Non-pigmented ciliary epithelial cell (primary cell): ENCODE data around the gene GPRC5B.

Source experiments
- DNase-seq: peaks from one replicate; pipeline ENCODE4 v3.0.0-alpha.2; 2010; ENCODE audit warnings: low read depth

Gene GPRC5B

GRCh38 chr16:19871721-19872120 lies 12.9 kb downstream of the GPRC5B start:
- no peak for DNase-seq

- DNase-seq, result no peak
Observed at GRCh38 chr16:19868421-19868820, 16.2 kb downstream of the GPRC5B start.

- DNase-seq, result no peak
Observed at GRCh38 chr16:19864566-19864965, 20.1 kb downstream of the GPRC5B start.

DNA sequence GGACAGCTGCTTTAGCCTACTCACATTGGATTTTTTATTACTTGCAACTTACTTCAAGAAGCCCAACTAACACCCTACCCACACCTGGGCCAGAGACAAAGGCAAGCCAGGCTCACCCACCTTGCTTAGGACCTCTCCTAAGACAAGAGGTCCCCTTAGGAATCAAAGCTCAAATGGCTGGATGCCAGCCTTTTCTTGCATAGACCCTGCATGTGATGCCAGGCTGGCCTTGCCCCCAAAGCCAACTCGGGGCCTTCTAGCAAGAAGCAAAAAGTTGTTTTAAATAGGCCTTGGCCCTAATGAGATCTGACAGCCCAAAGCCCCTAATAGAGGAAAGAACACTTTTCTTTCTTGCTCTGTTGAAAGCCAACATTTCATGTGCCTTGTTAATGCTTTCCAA lies 20.7 kb downstream of the GPRC5B start:
- DNase-seq, result no peak

DNA sequence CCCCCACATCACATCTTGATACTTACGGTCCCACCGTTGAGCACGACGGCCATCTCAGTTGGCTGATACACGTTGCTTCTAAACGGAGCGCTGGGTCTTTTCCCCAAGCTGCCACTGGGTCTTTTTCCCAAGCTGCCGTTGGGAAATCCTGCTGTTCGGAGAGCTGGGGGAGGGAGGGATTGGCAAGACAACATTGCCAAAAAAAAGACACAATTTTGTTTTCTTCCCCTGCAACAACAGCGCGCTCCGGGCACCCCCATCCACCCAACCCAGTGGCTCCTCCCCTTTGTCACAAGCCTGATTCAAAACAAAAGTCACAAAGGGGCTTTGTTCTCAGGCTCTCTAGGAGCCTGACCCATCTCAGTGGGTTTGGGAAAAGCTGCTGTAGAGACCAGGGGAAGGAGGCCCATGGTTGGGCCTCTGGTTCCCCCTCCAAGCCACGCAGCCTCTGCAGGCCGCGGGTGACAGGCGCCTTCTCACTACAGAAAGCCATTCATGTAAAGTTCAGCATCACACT lies 22.8 kb downstream of the GPRC5B start:
- DNase-seq, result no peak

DNA sequence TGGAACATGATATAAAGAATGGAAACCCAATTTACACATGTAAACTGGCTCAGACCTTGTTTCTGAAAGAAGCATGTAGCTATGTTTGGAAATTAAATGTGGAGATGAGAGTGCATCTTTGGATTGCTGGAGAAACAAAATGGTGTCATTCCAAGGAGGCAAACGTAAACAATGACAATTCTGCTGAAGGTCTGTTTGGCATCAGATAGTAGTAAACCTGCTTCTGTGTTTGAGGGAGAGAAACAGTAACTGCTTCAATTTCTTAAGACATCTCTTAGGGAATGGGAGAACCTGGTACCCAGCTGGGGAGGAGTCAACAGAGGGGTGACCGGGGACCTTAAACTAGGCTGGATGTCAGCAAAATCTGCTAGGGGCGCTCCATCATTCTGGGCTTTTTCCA lies 23.5 kb downstream of the GPRC5B start:
- no peak for DNase-seq

GRCh38 chr16:19860166-19861041 lies 24.2 kb downstream of the GPRC5B start:
- DNase-seq, result no peak

GRCh38 chr16:19859603-19860002 lies 25.0 kb downstream of the GPRC5B start:
- DNase-seq, result no peak

DNA sequence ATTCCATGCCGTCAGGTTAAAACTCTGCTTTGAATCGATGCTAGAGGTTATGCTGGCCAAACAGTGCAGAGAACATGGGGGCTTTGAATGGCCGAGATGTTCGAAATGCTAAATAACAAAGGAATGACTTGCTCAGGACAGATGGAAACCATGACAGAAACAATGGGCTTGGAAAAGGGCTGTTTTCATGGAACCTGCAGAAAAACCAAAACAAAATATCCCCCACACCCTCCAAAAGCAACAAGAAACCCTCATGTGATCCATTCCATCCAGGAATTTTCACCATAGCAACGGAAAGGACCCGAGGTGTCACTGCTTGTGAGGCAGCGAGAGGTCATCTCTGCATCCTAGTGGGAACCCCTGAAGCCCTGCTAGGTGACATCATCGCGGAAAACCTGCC lies 25.5 kb downstream of the GPRC5B start:
- no peak for DNase-seq

DNA sequence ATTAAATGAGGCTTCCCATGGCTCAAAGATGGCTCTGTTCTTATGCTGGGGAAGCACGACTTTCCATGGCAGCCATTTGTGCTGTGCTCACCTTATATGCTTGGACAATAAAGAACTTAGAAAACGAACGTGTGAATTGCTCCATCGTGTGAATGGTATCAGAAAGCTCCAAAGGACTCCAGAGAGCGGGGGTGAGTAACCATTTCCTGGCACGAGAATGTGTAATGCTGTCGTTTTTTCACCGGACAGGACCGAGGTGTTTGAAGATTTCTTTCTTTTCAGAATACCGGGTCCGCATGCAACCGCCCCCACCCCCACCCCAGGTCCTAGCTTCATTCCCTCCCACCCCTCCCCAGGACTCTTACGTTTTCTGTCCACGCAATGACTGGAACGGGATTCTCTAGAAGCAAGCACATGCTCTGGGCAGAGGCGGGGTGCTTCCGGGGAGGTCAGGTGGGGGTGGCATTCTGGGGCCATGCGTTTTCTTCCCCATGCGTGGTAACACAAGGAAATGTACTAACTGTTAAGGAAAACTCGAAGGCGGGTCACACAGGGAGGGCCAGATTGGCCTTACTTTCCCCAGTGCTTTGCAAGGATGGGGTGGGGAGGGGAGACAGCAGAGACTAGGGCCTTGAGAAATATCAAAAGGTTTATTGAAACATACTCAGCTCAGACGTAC lies 26.2 kb downstream of the GPRC5B start:
- DNase-seq, result no peak

GRCh38 chr16:19857593-19858339 lies 26.9 kb downstream of the GPRC5B start:
- DNase-seq, result no peak

DNA sequence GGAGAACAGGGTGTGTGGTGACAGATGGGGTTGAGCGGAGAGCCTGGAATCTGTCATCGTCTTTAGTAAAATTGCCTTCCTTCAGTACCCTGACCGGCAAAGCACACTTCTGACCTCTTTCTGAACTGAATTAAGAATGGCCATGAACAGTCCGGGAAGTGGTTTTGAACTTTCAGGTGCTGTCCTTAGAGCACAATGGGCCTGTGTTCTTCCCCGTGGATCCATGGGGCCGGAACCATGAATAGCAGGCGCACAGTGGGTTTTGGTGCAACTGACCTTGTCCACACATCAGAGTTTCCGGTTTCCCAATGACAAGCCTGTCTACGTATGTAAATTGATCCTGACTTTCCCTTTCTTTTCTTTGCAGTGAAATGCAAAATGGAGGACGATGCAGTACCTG lies 28.5 kb downstream of the GPRC5B start:
- DNase-seq, result no peak

DNA sequence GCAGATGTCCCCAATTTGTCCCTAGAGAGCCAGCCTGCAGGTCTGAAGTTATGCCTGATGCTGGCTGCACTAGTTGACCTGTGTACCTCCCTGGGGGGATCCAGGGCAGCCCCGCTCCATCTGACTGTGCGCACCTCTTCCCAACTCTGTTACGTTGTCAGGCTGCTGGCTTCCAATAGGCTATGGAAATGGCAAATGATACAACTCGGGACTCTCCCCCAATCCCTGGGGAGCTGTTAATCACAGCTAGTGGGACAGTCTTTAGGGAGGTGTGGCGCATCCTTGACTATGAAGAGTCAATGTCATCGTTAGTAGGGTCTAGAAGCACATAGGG lies 30.1 kb downstream of the GPRC5B start:
- no peak for DNase-seq

DNA sequence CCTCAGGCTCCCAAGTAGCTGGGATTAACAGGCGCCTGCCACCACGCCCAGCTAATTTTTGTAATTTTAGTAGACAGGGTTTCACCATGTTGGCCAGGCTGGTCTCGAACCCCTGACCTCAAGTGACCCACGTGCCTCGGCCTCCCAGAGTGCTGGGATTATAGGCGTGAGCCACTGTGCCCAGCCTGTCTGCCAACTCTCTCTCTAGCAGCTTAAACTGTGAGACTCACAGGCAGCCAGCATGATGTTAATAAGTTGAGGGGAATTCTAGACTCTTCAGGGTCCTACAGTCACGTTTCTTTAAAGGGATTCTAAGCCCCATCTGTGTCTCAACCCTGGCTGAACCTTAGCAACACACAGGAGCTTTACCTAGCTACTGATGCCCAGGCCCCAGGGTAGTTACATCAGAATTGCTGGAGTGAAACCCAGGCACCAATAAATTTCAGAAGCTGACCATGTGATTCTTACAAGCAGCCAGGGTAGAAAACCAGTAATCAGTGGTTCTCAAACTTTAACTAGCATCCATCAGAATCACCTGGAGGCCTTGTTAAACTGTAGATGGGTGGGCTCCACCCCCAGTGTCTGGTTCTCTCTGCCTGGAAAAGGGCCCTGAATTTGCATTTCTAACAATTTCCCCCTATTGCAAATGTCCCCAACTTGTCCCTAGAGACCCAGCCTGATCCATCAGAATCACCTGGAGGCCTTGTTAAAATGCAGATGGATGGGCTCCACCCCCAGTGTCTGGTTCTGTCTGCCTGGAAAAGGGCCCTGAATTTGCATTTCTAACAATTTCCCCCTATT lies 30.7 kb downstream of the GPRC5B start:
- no peak for DNase-seq

GRCh38 chr16:19853132-19853741 lies 31.4 kb downstream of the GPRC5B start:
- no peak for DNase-seq

- no peak for DNase-seq
Observed at GRCh38 chr16:19851476-19851875, 33.2 kb downstream of the GPRC5B start.

GRCh38 chr16:19850131-19850817 lies 34.4 kb downstream of the GPRC5B start:
- DNase-seq, result no peak

DNA sequence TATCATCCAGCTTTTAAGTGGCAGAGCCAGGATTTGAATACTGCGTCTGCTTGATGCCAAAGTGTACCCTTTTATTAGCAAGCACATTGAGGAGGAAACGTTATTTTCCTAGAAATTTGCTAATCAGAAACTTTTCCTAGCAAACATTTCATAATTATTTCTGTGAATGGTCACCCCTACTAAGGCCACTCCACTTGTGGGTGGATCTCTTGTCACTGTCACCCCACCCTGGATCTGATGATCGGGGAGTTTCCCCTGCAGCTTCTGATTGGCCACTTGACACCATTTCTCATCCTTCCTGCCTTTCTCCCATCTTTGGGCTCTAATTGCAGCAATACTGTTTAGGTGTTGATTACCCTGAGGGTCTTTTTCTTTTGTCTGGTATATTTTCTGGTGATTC lies 35.9 kb downstream of the GPRC5B start:
- DNase-seq, result no peak

GRCh38 chr16:19846436-19846835 lies 38.2 kb downstream of the GPRC5B start:
- no peak for DNase-seq

DNA sequence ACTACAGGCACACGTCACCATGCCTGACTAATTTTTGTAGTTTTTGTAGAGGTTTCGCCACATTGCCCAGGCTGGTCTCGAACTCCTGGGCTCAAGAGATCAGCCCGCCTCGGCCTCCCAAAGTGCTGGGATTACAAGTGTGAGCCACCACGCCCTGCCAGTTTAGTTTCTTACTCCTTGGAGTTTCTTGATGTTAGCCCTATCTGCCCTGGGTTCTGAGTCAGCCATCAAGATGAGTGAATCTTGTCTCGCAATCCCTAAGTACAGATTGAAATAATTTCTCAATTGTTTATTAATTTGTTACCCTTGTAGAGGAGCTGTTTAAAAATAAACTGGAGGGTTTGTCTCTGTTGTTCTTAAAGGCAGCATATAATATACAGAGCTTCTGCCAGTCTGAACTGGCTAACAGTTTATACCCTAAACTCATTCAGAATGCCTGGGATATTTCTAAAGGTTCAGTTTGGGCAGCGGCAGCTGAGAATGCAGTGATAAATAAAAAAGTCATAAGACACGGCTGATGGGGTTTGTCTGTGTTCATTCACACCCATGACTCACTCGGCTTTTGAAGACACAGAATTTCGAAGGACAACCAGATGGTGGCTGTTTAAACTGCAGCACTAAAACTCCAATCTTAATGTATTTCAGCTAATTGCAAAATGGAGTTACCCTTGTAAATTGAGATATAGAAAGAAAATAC lies 39.6 kb downstream of the GPRC5B start:
- DNase-seq, result peak; percentile 72
